HCT116 (cell line): ENCODE measurements around the gene HEG1. TPM values are rescaled to one million over a fixed set of nuclear protein-coding genes. Genes with fewer than 3 reads are reported as not detected.

Source experiments
- ATAC-seq: fragments of 200-7000 bp; cut with Tn5 transposase; 2 replicates; pipeline ENCODE4 v1.9.1; 2020; ENCODE audit warnings: mild to moderate bottlenecking, moderate library complexity
- BruUV-seq: library from RNA; stranded (reverse); fragments of 400-500 nt; replicated peaks from 2 replicates; lab custom pipeline; 2021; lab: Mats Ljungman, UMichigan
- CTCF ChIA-PET: fragments of 300-600 bp; sonication (Branson Sonifier 250); formaldehyde crosslinking; loops from one replicate; lab custom pipeline; 2021; ENCODE audit warnings: antibody characterized with exemption; lab: Charles Lee
- POLR2A ChIA-PET: fragments of 300-600, 350-600 bp; sonication (Branson Sonifier 250); formaldehyde crosslinking; loops from one replicate; lab custom pipeline; 2021; ENCODE audit warnings: antibody characterized with exemption; lab: Charles Lee
- RAD21 ChIA-PET, 2 experiments: fragments of 300-600 bp; sonication (Branson Sonifier 250); formaldehyde crosslinking; loops; one replicate each; lab custom pipeline; 2023; ENCODE audit warnings: low total read pairs in 2 of 2; ENCODE audit not compliant: uncharacterized antibody in 2 of 2, unreplicated experiment in 2 of 2, low non-redundant PET in 1 of 2; lab: Charles Lee
- DNase-seq: peaks from one replicate; pipeline ENCODE4 v3.0.0-alpha.2; 2010; ENCODE audit warnings: low read depth, low spot score
- H2AFZ ChIP-seq: fragments of 200-600 bp; shearing (Covaris generic), sonication (generic); 2 replicates; pipeline ENCODE4 v1.6.1; 2017; ENCODE audit warnings: low read depth, mixed run types, mixed read lengths, antibody characterized with exemption, low read length; ENCODE audit not compliant: poor library complexity, severe bottlenecking
- H3K27ac ChIP-seq: 2 replicates; pipeline ENCODE4 v1.5.1; 2012; ENCODE audit warnings: low read depth, low read length
- H3K27me3 ChIP-seq: fragments of 200-600 bp; sonication (generic); 2 replicates; pipeline ENCODE4 v1.6.1; 2016; ENCODE audit warnings: mixed run types, low read length, mixed read lengths; ENCODE audit not compliant: insufficient read depth
- H3K36me3 ChIP-seq, 2 experiments: fragments of 200-500 bp in 1 of 2; fragments of 200-600 bp in 1 of 2; sonication (Bioruptor generic) in 1 of 2; sonication (generic) in 1 of 2; 2 replicates each; pipeline versions ENCODE4 v1.5.1 to v1.6.1; 2014 to 2016; ENCODE audit warnings: low read length in 2 of 2, inconsistent platforms in 1 of 2, mixed read lengths in 1 of 2, mixed run types in 1 of 2; ENCODE audit not compliant: insufficient read depth in 2 of 2, control insufficient read depth in 1 of 2
- H3K4me1 ChIP-seq, 2 experiments: fragments of 200-600 bp in 1 of 2; sonication (generic) in 1 of 2; 2 replicates each; pipeline versions ENCODE4 v1.5.1 to v1.6.1; 2012 to 2017; ENCODE audit warnings: low read length in 2 of 2, inconsistent platforms in 1 of 2, mild to moderate bottlenecking in 1 of 2, mixed read lengths in 1 of 2, mixed run types in 1 of 2, moderate library complexity in 1 of 2; ENCODE audit not compliant: insufficient read depth in 2 of 2, control insufficient read depth in 1 of 2
- H3K4me2 ChIP-seq: fragments of 200-600 bp; sonication (generic); 2 replicates; pipeline ENCODE4 v1.6.1; 2017; ENCODE audit warnings: mixed run types, low read length, mixed read lengths
- H3K4me3 ChIP-seq, 2 experiments: fragments of 200-600 bp in 1 of 2; sonication (generic) in 1 of 2; replicated peaks in 1 of 2; 2 replicates each; pipeline ENCODE4 v1.5.1; 2011 to 2016; ENCODE audit warnings: low read length in 2 of 2, control low read depth in 1 of 2, low read depth in 1 of 2, mild to moderate bottlenecking in 1 of 2, mixed read lengths in 1 of 2, mixed run types in 1 of 2
- H3K79me2 ChIP-seq: fragments of 200-600 bp; sonication (generic); 2 replicates; pipeline ENCODE4 v1.6.1; 2017; ENCODE audit warnings: mild to moderate bottlenecking, mixed run types, low read length, moderate library complexity, mixed read lengths; ENCODE audit not compliant: insufficient read depth
- H3K9ac ChIP-seq: fragments of 200-600 bp; sonication (generic); 2 replicates; pipeline ENCODE4 v1.6.1; 2016; ENCODE audit warnings: low read length, mixed read lengths
- H3K9me2 ChIP-seq: fragments of 200-600 bp; sonication (generic), shearing (Covaris generic); 2 replicates; pipeline ENCODE4 v1.6.1; 2017; ENCODE audit warnings: mixed run types, mild to moderate bottlenecking, moderate library complexity; ENCODE audit not compliant: insufficient read depth
- H3K9me3 ChIP-seq, 2 experiments: fragments of 200-500 bp in 1 of 2; fragments of 200-600 bp in 1 of 2; sonication (Bioruptor generic) in 1 of 2; sonication (generic) in 1 of 2; 2 replicates each; pipeline ENCODE4 v1.6.1; 2014 to 2017; ENCODE audit warnings: low read length in 2 of 2, mixed read lengths in 2 of 2, inconsistent platforms in 1 of 2, low read depth in 1 of 2, mild to moderate bottlenecking in 1 of 2, mixed run types in 1 of 2, moderate library complexity in 1 of 2; ENCODE audit not compliant: control insufficient read depth in 1 of 2, insufficient read depth in 1 of 2
- H4K20me1 ChIP-seq: fragments of 200-600 bp; sonication (generic), shearing (Covaris generic); 2 replicates; pipeline ENCODE4 v1.6.1; 2017; ENCODE audit warnings: mixed run types, mild to moderate bottlenecking, moderate library complexity; ENCODE audit not compliant: insufficient read depth
- CBX3 ChIP-seq: IDR thresholded peaks from 2 replicates; pipeline ENCODE4 v1.6.1; 2012; ENCODE audit warnings: low read depth
- CEBPB ChIP-seq: IDR thresholded peaks from 2 replicates; pipeline ENCODE4 v1.6.1; 2012; ENCODE audit warnings: low read depth
- EGR1 ChIP-seq: IDR thresholded peaks from 2 replicates; pipeline ENCODE4 v1.6.1; 2012; ENCODE audit warnings: low read depth
- ELF1 ChIP-seq: IDR thresholded peaks from 2 replicates; pipeline ENCODE4 v1.6.1; 2012; ENCODE audit warnings: low read depth, borderline replicate concordance
- EZH2phosphoT487 ChIP-seq: fragments of 200-600 bp; IDR thresholded peaks from 2 replicates; pipeline ENCODE4 v1.6.1; 2018; ENCODE audit warnings: antibody characterized with exemption, borderline replicate concordance
- FOSL1 ChIP-seq: IDR thresholded peaks from 2 replicates; pipeline ENCODE4 v1.6.1; 2012; ENCODE audit warnings: low read depth
- JUND ChIP-seq: IDR thresholded peaks from 2 replicates; pipeline ENCODE4 v1.6.1; 2012
- POLR2A ChIP-seq: IDR thresholded peaks from 2 replicates; pipeline ENCODE4 v1.7.0; 2011; ENCODE audit warnings: borderline replicate concordance; ENCODE audit not compliant: insufficient read depth, insufficient read length; ENCODE audit errors: extremely low read depth
- RAD21 ChIP-seq: IDR thresholded peaks from 2 replicates; pipeline ENCODE4 v1.6.1; 2012; ENCODE audit warnings: low read depth, mild to moderate bottlenecking
- SP1 ChIP-seq: IDR thresholded peaks from 2 replicates; pipeline ENCODE4 v1.6.1; 2012; ENCODE audit warnings: low read depth
- SRF ChIP-seq: IDR thresholded peaks from 2 replicates; pipeline ENCODE4 v1.6.1; 2012; ENCODE audit warnings: low read depth
- TCF7L2 ChIP-seq: IDR thresholded peaks from 2 replicates; pipeline ENCODE4 v1.7.0; 2011; ENCODE audit warnings: borderline replicate concordance, inconsistent platforms; ENCODE audit not compliant: insufficient read depth, insufficient read length; ENCODE audit errors: extremely low read depth
- YY1 ChIP-seq: IDR thresholded peaks from 2 replicates; pipeline ENCODE4 v1.6.1; 2011; ENCODE audit warnings: low read length, low read depth, moderate library complexity, mild to moderate bottlenecking; ENCODE audit not compliant: insufficient replicate concordance; ENCODE audit errors: extremely low read depth
- intact Hi-C: fragments of 100-400 bp; cut with micrococcal nuclease; formaldehyde crosslinking; loops from 2 replicates; pipeline ENCODE4 v1.10.0; 2022
- total RNA-seq: library from RNA; stranded (reverse); gene quantifications from one replicate; pipeline ENCODE4 v1.2.1, GENCODE V29; 2021; ENCODE audit not compliant: unreplicated experiment
- TF ChIP-seq, protein P1 (sequence below): IDR thresholded peaks from 2 replicates; pipeline ENCODE4 v1.6.1; 2012

Gene HEG1
- total RNA-seq, 1 experiment from 2014 or later, result 2.6 TPM

- no peak overlapping the region for H3K27ac ChIP-seq
- H3K79me2 ChIP-seq, result no peaks in the 10 kb centered on the region
- BruUV-seq, result no TSS peak
- RAD21 ChIA-PET, result no interaction called here
- POLR2A ChIA-PET, result no interaction called here
- no peak overlapping the region for H3K9ac ChIP-seq
- no peaks in the 10 kb centered on the region for H3K9me2 ChIP-seq
- intact Hi-C loops, result no loop called here
- CTCF ChIA-PET, result no interaction called here
- H3K4me3 ChIP-seq, result peak overlapping the region in 1 of 2 experiments; percentile 24; a peak in 1 of 4 replicates
- H4K20me1 ChIP-seq, result peaks cover 8% of the 10 kb centered on the region; the same call in 1 of the 2 replicates
- H3K4me2 ChIP-seq, result peak overlapping the region; percentile 73
- ATAC-seq (peak; percentile 79), DNase-seq (peak; percentile 27)
- TF ChIP-seq POLR2A (no peak), FOSL1 (peak; percentile 76), SRF (peak; percentile 46; the same call in 1 of the 2 replicates), JUND (peak; percentile 67), RAD21 (no peak), TCF7L2 (peak; percentile 67), SP1 (peak; percentile 62; the same call in 1 of the 2 replicates), ELF1 (no peak), EGR1 (0 out of 2 replicates have a peak, but pooled peaks have one; percentile 24), EZH2phosphoT487 (no peak), CEBPB (peak; percentile 88), YY1 (no peak), CBX3 (peak; percentile 83)
- TF ChIP-seq, protein P1, sequence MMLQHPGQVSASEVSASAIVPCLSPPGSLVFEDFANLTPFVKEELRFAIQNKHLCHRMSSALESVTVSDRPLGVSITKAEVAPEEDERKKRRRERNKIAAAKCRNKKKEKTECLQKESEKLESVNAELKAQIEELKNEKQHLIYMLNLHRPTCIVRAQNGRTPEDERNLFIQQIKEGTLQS, result no peak
- no peaks in the 10 kb centered on the region for H3K9me3 ChIP-seq
- no peak overlapping the region for H2AFZ ChIP-seq
- 0 out of 4 replicates have a peak, but pooled peaks cover 0 to 10% of the 10 kb centered on the region in 2 experiments for H3K36me3 ChIP-seq
- peaks cover 11 to 34% of the 10 kb centered on the region in 2 experiments for H3K4me1 ChIP-seq
- H3K27me3 ChIP-seq, result no peaks in the 10 kb centered on the region
These were observed 23.9 kb upstream of the HEG1 start for GRCh38 chr3:125079675-125080045.
